K562 (cell line): Measurements from ENCODE around the gene MYCBP. TPM values are rescaled to one million over a fixed set of nuclear protein-coding genes. Genes with fewer than 3 reads are reported as not detected.

ENCODE experiments used
- CEBPG ChIP-seq, 3 experiments: fragments of 200-800 bp in 1 of 3; sonication (Bioruptor generic) in 1 of 3; sonication (generic) in 1 of 3; formaldehyde crosslinking in 1 of 3; IDR thresholded peaks in 2 of 3; conservative IDR thresholded peaks in 1 of 3; 2 replicates each; pipeline versions ENCODE4 v1.6.1 to v1.8.0; 2016 to 2022; ENCODE audit warnings: missing compliant biosample characterization in 2 of 3, missing genetic modification characterization in 2 of 3, mild to moderate bottlenecking in 1 of 3, missing genetic modification reagents in 1 of 3
- NFE2 ChIP-seq: IDR thresholded peaks from 2 replicates; pipeline ENCODE4 v1.6.1; 2014; ENCODE audit warnings: antibody characterized with exemption, low read depth
- RBM14 ChIP-seq: fragments of 200-400 bp; formaldehyde crosslinking; IDR thresholded peaks from 2 replicates; pipeline ENCODE4 v1.6.1; 2018; ENCODE audit warnings: low read depth, mild to moderate bottlenecking, low read length, moderate library complexity, borderline replicate concordance; ENCODE audit not compliant: insufficient read depth
- RBM34 ChIP-seq: fragments of 200-400 bp; formaldehyde crosslinking; IDR thresholded peaks from 2 replicates; pipeline ENCODE4 v1.6.1; 2018; ENCODE audit warnings: low read length, borderline replicate concordance; ENCODE audit not compliant: insufficient read depth
- RNF2 ChIP-seq: sonication (generic); IDR thresholded peaks from 2 replicates; pipeline ENCODE4 v1.6.1; 2016
- ZNF165 ChIP-seq: fragments of 250-450 bp; sonication (Bioruptor Pico); IDR thresholded peaks from 2 replicates; pipeline ENCODE4 v1.4.0; 2020; ENCODE audit warnings: borderline replicate concordance
- ZNF184 ChIP-seq: sonication (generic); formaldehyde crosslinking; IDR thresholded peaks from 2 replicates; pipeline ENCODE4 v1.5.0; 2020; ENCODE audit warnings: missing genetic modification reagents
- ZNF316 ChIP-seq: fragments of 450-650 bp; IDR thresholded peaks from 2 replicates; pipeline ENCODE4 v1.6.1; 2016
- ZNF644 ChIP-seq: fragments of 200-800 bp; sonication (Bioruptor generic); IDR thresholded peaks from 2 replicates; pipeline ENCODE4 v1.6.1; 2016; ENCODE audit warnings: low read depth, missing genetic modification characterization, missing compliant biosample characterization
- polyA plus RNA-seq, 8 experiments: library from polyadenylated mRNA; depleted of rRNA in 4 of 8; stranded (reverse) in 5 of 8; unstranded in 3 of 8; fragments of >200 nt; fragmentation: Nextera tagmentation in 2 of 8; fragmentation: Illumina TruSeq in 1 of 8; extraction: Ambion mirVana in 2 of 8; extraction: Trizol in 1 of 8; gene quantifications; 2 replicates each; pipeline versions ENCODE4 v1.2.1 to v1.2.3, GENCODE V29; 2011 to 2014; ENCODE audit warnings: inconsistent platforms in 1 of 8, missing spikeins in 1 of 8
- total RNA-seq, 7 experiments: library from RNA; depleted of rRNA in 6 of 7; stranded (reverse); fragments of >200 nt in 6 of 7; fragmentation: Illumina TruSeq in 2 of 7; extraction: Trizol in 2 of 7; gene quantifications; 2 replicates each; pipeline versions ENCODE4 v1.2.1 to v1.2.3, GENCODE V29; 2011 to 2021; ENCODE audit warnings: low replicate concordance in 1 of 7
- TF ChIP-seq, protein P1 (sequence below): conservative IDR thresholded peaks from 2 replicates; pipeline ENCODE4 v1.6.1; 2011; ENCODE audit warnings: low read depth, mild to moderate bottlenecking, low read length; ENCODE audit not compliant: control insufficient read depth
- TF ChIP-seq, protein P2 (sequence below): fragments of 250-450 bp; sonication (Bioruptor Pico); IDR thresholded peaks from 2 replicates; pipeline ENCODE4 v1.4.0; 2020; ENCODE audit warnings: mild to moderate bottlenecking, moderate library complexity
- TF ChIP-seq, protein P3 (sequence below): fragments of 250-450 bp; sonication (Bioruptor Pico); IDR thresholded peaks from 2 replicates; pipeline ENCODE4 v1.5.0; 2021
- TF ChIP-seq, protein P4 (sequence below): fragments of 450-650 bp; IDR thresholded peaks from 2 replicates; pipeline ENCODE4 v1.6.1; 2018; ENCODE audit not compliant: partially characterized antibody
- TF ChIP-seq, protein P5 (sequence below): sonication (generic); formaldehyde crosslinking; IDR thresholded peaks from 2 replicates; pipeline ENCODE4 v1.8.0; 2022; ENCODE audit warnings: mild to moderate bottlenecking, missing genetic modification reagents, borderline replicate concordance
- TF ChIP-seq, protein P6 (sequence below): fragments of 250-450 bp; sonication (Bioruptor Pico); IDR thresholded peaks from 2 replicates; pipeline ENCODE4 v1.5.1; 2021; ENCODE audit warnings: mild to moderate bottlenecking

The MYCBP gene
- total and polyA plus RNA-seq, 9 of the 15 experiments (the other 6 are each of a cell fraction or from before 2014, with no cell fraction given) = 32.3 to 253 (median 72.9) TPM

DNA sequence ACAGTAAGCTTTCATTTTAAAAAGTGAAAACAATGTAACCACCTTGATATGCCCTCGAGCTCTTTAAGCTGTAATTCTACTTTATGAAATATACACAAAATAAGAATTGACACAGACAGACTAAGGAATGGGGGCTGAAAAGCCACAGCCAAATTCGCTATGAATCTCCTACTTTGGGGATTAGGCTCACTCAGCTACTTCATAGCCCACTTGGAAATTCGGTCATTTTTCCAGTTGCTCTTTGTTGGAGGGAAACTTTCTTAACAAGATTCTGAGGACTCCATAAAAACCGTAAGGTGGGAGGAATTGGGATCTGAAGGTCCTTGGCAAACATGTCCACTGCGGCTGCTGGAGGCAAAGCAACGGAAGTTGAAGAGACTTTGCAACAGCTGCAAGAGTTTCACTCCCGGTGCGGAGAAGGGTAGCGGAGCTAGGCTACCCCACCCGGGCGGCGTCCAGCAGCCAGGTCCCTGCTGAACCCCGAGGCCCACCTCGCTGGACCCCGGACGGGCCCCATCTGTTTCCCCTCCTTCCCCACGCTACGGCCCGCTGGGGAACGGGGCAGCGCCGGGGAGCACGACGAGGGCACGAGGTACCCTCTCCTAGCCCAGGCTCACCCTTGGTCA lies 634 bp downstream of the MYCBP start (continued):
- TF ChIP-seq, protein P1, sequence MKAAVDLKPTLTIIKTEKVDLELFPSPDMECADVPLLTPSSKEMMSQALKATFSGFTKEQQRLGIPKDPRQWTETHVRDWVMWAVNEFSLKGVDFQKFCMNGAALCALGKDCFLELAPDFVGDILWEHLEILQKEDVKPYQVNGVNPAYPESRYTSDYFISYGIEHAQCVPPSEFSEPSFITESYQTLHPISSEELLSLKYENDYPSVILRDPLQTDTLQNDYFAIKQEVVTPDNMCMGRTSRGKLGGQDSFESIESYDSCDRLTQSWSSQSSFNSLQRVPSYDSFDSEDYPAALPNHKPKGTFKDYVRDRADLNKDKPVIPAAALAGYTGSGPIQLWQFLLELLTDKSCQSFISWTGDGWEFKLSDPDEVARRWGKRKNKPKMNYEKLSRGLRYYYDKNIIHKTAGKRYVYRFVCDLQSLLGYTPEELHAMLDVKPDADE = no peak; the same call in 1 of the 2 replicates
- TF ChIP-seq ZNF316 = no peak
- no peak for TF ChIP-seq CEBPG (CRISPR knock-in tag; IDR thresholded peaks at IDR 0.05)
- no peak for TF ChIP-seq CEBPG (tag; conservative IDR thresholded peaks at IDR 0.05 in 1 of 2, IDR thresholded peaks at IDR 0.05 in 1 of 2)
- TF ChIP-seq ZNF165 = no peak
- TF ChIP-seq, protein P2, sequence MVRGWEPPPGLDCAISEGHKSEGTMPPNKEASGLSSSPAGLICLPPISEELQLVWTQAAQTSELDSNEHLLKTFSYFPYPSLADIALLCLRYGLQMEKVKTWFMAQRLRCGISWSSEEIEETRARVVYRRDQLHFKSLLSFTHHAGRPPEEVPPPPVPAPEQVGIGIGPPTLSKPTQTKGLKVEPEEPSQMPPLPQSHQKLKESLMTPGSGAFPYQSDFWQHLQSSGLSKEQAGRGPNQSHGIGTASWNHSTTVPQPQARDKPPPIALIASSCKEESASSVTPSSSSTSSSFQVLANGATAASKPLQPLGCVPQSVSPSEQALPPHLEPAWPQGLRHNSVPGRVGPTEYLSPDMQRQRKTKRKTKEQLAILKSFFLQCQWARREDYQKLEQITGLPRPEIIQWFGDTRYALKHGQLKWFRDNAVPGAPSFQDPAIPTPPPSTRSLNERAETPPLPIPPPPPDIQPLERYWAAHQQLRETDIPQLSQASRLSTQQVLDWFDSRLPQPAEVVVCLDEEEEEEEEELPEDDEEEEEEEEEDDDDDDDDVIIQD = no peak
- TF ChIP-seq, protein P3, sequence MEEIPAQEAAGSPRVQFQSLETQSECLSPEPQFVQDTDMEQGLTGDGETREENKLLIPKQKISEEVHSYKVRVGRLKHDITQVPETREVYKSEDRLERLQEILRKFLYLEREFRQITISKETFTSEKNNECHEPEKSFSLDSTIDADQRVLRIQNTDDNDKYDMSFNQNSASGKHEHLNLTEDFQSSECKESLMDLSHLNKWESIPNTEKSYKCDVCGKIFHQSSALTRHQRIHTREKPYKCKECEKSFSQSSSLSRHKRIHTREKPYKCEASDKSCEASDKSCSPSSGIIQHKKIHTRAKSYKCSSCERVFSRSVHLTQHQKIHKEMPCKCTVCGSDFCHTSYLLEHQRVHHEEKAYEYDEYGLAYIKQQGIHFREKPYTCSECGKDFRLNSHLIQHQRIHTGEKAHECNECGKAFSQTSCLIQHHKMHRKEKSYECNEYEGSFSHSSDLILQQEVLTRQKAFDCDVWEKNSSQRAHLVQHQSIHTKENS = no peak
- TF ChIP-seq NFE2 = no peak
- TF ChIP-seq RBM34 = no peak
- no peak for TF ChIP-seq RBM14
- TF ChIP-seq RNF2 = no peak
- TF ChIP-seq, protein P4, sequence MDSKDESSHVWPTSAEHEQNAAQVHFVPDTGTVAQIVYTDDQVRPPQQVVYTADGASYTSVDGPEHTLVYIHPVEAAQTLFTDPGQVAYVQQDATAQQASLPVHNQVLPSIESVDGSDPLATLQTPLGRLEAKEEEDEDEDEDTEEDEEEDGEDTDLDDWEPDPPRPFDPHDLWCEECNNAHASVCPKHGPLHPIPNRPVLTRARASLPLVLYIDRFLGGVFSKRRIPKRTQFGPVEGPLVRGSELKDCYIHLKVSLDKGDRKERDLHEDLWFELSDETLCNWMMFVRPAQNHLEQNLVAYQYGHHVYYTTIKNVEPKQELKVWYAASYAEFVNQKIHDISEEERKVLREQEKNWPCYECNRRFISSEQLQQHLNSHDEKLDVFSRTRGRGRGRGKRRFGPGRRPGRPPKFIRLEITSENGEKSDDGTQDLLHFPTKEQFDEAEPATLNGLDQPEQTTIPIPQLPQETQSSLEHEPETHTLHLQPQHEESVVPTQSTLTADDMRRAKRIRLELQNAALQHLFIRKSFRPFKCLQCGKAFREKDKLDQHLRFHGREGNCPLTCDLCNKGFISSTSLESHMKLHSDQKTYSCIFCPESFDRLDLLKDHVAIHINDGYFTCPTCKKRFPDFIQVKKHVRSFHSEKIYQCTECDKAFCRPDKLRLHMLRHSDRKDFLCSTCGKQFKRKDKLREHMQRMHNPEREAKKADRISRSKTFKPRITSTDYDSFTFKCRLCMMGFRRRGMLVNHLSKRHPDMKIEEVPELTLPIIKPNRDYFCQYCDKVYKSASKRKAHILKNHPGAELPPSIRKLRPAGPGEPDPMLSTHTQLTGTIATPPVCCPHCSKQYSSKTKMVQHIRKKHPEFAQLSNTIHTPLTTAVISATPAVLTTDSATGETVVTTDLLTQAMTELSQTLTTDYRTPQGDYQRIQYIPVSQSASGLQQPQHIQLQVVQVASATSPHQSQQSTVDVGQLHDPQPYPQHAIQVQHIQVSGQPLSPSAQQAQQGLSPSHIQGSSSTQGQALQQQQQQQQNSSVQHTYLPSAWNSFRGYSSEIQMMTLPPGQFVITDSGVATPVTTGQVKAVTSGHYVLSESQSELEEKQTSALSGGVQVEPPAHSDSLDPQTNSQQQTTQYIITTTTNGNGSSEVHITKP = no peak
- TF ChIP-seq, protein P5, sequence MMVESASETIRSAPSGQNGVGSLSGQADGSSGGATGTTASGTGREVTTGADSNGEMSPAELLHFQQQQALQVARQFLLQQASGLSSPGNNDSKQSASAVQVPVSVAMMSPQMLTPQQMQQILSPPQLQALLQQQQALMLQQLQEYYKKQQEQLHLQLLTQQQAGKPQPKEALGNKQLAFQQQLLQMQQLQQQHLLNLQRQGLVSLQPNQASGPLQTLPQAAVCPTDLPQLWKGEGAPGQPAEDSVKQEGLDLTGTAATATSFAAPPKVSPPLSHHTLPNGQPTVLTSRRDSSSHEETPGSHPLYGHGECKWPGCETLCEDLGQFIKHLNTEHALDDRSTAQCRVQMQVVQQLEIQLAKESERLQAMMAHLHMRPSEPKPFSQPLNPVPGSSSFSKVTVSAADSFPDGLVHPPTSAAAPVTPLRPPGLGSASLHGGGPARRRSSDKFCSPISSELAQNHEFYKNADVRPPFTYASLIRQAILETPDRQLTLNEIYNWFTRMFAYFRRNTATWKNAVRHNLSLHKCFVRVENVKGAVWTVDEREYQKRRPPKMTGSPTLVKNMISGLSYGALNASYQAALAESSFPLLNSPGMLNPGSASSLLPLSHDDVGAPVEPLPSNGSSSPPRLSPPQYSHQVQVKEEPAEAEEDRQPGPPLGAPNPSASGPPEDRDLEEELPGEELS (CRISPR knock-in tag) = no peak
- no peak for TF ChIP-seq ZNF184 (CRISPR knock-in tag)
- no peak for TF ChIP-seq ZNF644 (tag)
- TF ChIP-seq, protein P6, sequence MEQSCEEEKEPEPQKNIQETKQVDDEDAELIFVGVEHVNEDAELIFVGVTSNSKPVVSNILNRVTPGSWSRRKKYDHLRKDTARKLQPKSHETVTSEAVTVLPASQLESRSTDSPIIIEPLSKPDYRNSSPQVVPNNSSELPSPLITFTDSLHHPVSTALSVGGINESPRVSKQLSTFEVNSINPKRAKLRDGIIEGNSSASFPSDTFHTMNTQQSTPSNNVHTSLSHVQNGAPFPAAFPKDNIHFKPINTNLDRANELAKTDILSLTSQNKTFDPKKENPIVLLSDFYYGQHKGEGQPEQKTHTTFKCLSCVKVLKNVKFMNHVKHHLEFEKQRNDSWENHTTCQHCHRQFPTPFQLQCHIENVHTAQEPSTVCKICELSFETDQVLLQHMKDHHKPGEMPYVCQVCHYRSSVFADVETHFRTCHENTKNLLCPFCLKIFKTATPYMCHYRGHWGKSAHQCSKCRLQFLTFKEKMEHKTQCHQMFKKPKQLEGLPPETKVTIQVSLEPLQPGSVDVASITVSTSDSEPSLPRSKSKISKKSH (CRISPR knock-in tag) = no peak
